ENCODE results near the gene SPINK8.

GRCh38 chr3:48267782-48268181, 65.7 kb downstream of the SPINK8 start:
- TF ChIP-seq CTCF (IDR thresholded peaks at IDR 0.05) (no peak), EZH2 (IDR thresholded peaks at IDR 0.05; ENCODE audit: borderline replicate concordance, insufficient read depth, low read depth, low read length, poor library complexity, severe bottlenecking) (no peak)

Data from B cell (primary cell).